C4-2B (cell line): Measurements from ENCODE around the gene NKX1-1.

ENCODE experiments used
- CTCF ChIP-seq: fragments of 450-650 bp; conservative IDR thresholded peaks from 2 replicates; pipeline ENCODE4 v1.5.1; 2017; ENCODE audit warnings: mild to moderate bottlenecking
- ZFX ChIP-seq: fragments of 450-650 bp; IDR thresholded peaks from 2 replicates; pipeline ENCODE4 v1.6.1; 2017

- TF ChIP-seq CTCF (no peak), ZFX (no peak)
These were observed 43.8 kb upstream of the NKX1-1 start for GRCh38 chr4:1449833-1450741.
